D721Med (cell line): Measurements from ENCODE around the gene TNNC2.

ENCODE experiments used
- DNase-seq: peaks from one replicate; pipeline ENCODE4 v3.0.0; 2011; ENCODE audit warnings: low spot score; ENCODE audit not compliant: insufficient read length
- FAIRE-seq: peaks from 2 replicates; lab custom pipeline; 2011; peaks lifted over from hg19 to GRCh38; lab: Jason Lieb, UNC
- TF ChIP-seq, protein P1 (sequence below): IDR thresholded peaks from 2 replicates; pipeline ENCODE4 v1.5.1; 2012; ENCODE audit warnings: mild to moderate bottlenecking, control low read depth; ENCODE audit not compliant: insufficient read depth; ENCODE audit errors: missing control alignments

TNNC2 gene

GRCh38 chr20:45848969-45849582 is 22.0 kb upstream of the TNNC2 start:
- TF ChIP-seq, protein P1, sequence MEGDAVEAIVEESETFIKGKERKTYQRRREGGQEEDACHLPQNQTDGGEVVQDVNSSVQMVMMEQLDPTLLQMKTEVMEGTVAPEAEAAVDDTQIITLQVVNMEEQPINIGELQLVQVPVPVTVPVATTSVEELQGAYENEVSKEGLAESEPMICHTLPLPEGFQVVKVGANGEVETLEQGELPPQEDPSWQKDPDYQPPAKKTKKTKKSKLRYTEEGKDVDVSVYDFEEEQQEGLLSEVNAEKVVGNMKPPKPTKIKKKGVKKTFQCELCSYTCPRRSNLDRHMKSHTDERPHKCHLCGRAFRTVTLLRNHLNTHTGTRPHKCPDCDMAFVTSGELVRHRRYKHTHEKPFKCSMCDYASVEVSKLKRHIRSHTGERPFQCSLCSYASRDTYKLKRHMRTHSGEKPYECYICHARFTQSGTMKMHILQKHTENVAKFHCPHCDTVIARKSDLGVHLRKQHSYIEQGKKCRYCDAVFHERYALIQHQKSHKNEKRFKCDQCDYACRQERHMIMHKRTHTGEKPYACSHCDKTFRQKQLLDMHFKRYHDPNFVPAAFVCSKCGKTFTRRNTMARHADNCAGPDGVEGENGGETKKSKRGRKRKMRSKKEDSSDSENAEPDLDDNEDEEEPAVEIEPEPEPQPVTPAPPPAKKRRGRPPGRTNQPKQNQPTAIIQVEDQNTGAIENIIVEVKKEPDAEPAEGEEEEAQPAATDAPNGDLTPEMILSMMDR, result no peak
- FAIRE-seq, result no peak
- DNase-seq, result no peak

- no peak for FAIRE-seq
Measured at GRCh38 chr20:45848421-45848820, 21.3 kb upstream of the TNNC2 start.

GRCh38 chr20:45845452-45845851 is 18.3 kb upstream of the TNNC2 start:
- TF ChIP-seq, protein P1, result no peak
- DNase-seq (no peak), FAIRE-seq (no peak)

More at GRCh38 chr20:45848421-45848820, 21.3 kb upstream of the TNNC2 start:
- no peak for DNase-seq
- TF ChIP-seq, protein P1, result no peak

GRCh38 chr20:45843506-45843905 is 16.4 kb upstream of the TNNC2 start:
- FAIRE-seq (no peak), DNase-seq (no peak)
- TF ChIP-seq, protein P1, result no peak

DNA sequence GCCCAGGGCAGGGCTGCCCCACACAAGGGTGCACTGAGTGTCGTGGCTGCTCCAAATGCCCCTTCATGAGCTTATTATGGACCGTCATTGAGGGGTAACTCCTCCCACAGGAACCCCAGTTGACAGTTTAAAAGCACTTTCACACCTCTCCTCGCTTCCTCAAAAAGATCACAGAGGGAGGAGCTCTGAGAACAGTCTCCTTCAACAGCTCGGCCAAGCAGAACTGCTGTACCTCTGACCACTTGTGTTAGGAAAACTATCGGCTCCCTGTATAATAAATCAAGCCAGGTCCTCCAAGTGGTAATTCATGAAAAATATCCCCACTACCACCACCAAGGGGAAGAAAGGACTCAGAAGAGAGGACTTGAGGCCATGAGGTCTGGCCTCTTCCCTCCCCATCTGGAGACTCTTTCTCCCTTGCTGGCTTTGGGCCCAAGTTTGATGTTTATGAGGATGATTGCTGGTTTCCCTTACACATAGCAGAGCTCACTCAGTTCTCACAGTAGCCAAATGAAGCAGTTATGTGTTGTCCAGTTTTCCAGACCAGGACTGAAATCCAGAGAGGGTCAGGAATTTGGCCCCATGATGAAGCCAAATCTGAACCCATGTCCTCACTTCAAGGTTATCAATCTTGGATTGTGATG is 15.2 kb upstream of the TNNC2 start:
- no peak for FAIRE-seq
- TF ChIP-seq, protein P1, result no peak
- DNase-seq, result no peak

DNA sequence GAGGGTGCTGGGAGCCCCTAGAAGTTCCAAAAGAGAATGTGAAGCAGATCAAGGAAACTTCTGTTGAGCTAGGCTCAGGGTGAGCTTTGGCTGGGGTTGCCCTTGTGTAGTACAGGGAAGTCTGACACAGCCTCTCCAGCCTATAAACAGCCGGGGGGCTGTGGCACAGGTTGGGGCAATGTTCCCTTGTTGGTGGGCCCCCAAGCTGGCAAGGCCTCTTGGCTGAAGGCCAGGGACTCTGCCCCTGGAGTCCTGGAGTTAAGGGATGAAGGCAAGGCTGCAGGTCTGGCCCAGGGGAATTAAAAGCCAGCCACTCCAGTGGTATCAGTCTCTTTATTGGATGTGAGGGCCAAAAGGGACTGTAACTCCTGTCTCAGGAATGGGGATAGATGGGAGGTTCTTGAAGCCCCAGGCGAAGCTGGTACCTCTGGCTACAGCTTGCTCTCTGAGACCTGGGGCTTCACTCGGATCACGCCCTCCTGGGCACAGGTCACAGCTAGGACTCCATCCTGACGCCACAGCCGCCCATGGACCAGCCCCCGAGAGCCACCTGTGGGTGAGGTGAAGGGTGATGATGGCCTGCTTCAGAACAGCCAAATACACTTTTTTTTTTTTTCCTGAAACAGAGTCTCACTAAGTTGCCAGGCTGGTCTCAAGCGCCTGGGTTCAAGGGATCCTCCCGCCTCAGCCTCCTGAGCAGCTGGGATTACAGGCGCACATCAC is 14.5 kb upstream of the TNNC2 start:
- DNase-seq (no peak), FAIRE-seq (no peak)
- TF ChIP-seq, protein P1, result no peak

DNA sequence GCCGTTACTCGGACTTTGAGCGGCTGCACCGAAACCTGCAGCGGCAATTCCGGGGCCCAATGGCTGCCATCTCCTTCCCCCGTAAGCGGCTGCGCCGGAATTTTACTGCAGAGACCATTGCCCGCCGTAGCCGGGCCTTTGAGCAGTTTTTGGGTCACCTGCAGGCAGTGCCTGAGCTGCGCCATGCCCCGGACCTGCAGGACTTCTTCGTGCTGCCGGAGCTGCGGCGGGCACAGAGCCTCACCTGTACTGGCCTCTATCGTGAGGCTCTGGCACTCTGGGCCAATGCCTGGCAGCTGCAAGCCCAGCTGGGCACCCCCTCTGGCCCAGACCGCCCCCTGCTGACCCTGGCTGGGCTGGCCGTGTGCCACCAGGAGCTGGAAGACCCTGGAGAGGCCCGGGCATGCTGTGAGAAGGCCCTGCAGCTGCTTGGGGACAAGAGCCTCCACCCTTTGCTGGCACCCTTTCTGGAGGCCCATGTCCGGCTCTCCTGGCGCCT is 13.6 kb upstream of the TNNC2 start:
- DNase-seq, result no peak
- FAIRE-seq, result no peak
- TF ChIP-seq, protein P1, result no peak
